Activated CD8-positive, alpha-beta memory T cell treated with anti-CD3 and anti-CD28 coated beads, Interleukin-2, amount 50 U/mL, for 24 hours (primary cell): Measurements from ENCODE around the gene GPR157.

Experiments used
- DNase-seq: peaks from one replicate; pipeline ENCODE4 v3.0.0-alpha.2; 2020; ENCODE audit errors: extremely low read depth

The GPR157 gene

GRCh38 chr1:9062846-9063245 lies 66.1 kb downstream of the GPR157 start:
- DNase-seq: no peak

GRCh38 chr1:9062021-9062471 lies 66.9 kb downstream of the GPR157 start:
- no peak for DNase-seq

GRCh38 chr1:9061252-9061960 lies 67.5 kb downstream of the GPR157 start:
- no peak for DNase-seq

GRCh38 chr1:9059891-9060744 lies 68.8 kb downstream of the GPR157 start:
- DNase-seq: no peak

- no peak for DNase-seq
Measured at GRCh38 chr1:9058465-9058864, 70.4 kb downstream of the GPR157 start.

GRCh38 chr1:9057851-9058250 lies 71.1 kb downstream of the GPR157 start:
- no peak for DNase-seq

GRCh38 chr1:9052272-9053049 lies 76.4 kb downstream of the GPR157 start:
- no peak for DNase-seq

GRCh38 chr1:9051379-9051778 lies 77.5 kb downstream of the GPR157 start:
- no peak for DNase-seq

- no peak for DNase-seq
Measured at GRCh38 chr1:9050803-9051202, 78.1 kb downstream of the GPR157 start.
